Mesendoderm (in vitro differentiated cells): ENCODE measurements around the gene VPS16.
"Not testable (repeated sequence)": the region's sequence is repeated elsewhere in the genome, so short reads cannot be mapped to it uniquely, and the experiment has no call there.

ENCODE experiments used
- DNase-seq: peaks from one replicate; pipeline ENCODE4 v3.0.0; 2013
- H2AK5ac ChIP-seq: 2 replicates; pipeline ENCODE4 v1.6.1; 2013; ENCODE audit warnings: low read length, inconsistent platforms
- H2BK120ac ChIP-seq: 2 replicates; pipeline ENCODE4 v1.6.1; 2013; ENCODE audit warnings: low read depth, mild to moderate bottlenecking, low read length, moderate library complexity, mixed read lengths
- H2BK15ac ChIP-seq: replicated peaks from 2 replicates; pipeline ENCODE4 v1.6.1; 2013; ENCODE audit warnings: low read depth, mild to moderate bottlenecking, moderate library complexity
- H2BK5ac ChIP-seq: 2 replicates; pipeline ENCODE4 v1.6.1; 2013; ENCODE audit warnings: low read length, inconsistent platforms
- H3K18ac ChIP-seq: 2 replicates; pipeline ENCODE4 v1.6.1; 2013; ENCODE audit warnings: mild to moderate bottlenecking, low read length, mixed read lengths
- H3K23ac ChIP-seq: one replicate; pipeline ENCODE4 v1.6.1; 2013; ENCODE audit warnings: low read length
- H3K27ac ChIP-seq: 2 replicates; pipeline ENCODE4 v1.5.1; 2013; ENCODE audit warnings: low read depth, mild to moderate bottlenecking, inconsistent platforms, low read length, moderate library complexity
- H3K27me3 ChIP-seq: 2 replicates; pipeline ENCODE4 v1.6.1; 2013; ENCODE audit warnings: low read length, control low read depth, mild to moderate bottlenecking, inconsistent platforms; ENCODE audit not compliant: insufficient read depth, poor library complexity
- H3K36me3 ChIP-seq: 2 replicates; pipeline ENCODE4 v1.6.1; 2013; ENCODE audit warnings: low read length, inconsistent platforms; ENCODE audit not compliant: control insufficient read depth, insufficient read depth
- H3K4ac ChIP-seq: one replicate; pipeline ENCODE4 v1.6.1; 2013; ENCODE audit warnings: low read depth, mild to moderate bottlenecking, low read length, moderate library complexity
- H3K4me1 ChIP-seq: 2 replicates; pipeline ENCODE4 v1.6.1; 2013; ENCODE audit warnings: low read depth, low read length, inconsistent platforms; ENCODE audit not compliant: control insufficient read depth
- H3K4me2 ChIP-seq: 2 replicates; pipeline ENCODE4 v1.6.1; 2013; ENCODE audit warnings: low read length
- H3K4me3 ChIP-seq: 2 replicates; pipeline ENCODE4 v1.5.1; 2013; ENCODE audit warnings: mild to moderate bottlenecking, low read length
- H3K56ac ChIP-seq: one replicate; pipeline ENCODE4 v1.6.1; 2013; ENCODE audit warnings: low read length
- H3K79me1 ChIP-seq: 2 replicates; pipeline ENCODE4 v1.6.1; 2013; ENCODE audit warnings: low read length, inconsistent platforms
- H3K79me2 ChIP-seq: 2 replicates; pipeline ENCODE4 v1.6.1; 2013; ENCODE audit warnings: mild to moderate bottlenecking, low read length; ENCODE audit not compliant: control insufficient read depth, insufficient read depth
- H3K9ac ChIP-seq: 2 replicates; pipeline ENCODE4 v1.6.1; 2013; ENCODE audit warnings: low read length, inconsistent platforms
- H4K5ac ChIP-seq: one replicate; pipeline ENCODE4 v1.6.1; 2013; ENCODE audit warnings: low read length
- H4K8ac ChIP-seq: one replicate; pipeline ENCODE4 v1.6.1; 2013; ENCODE audit warnings: low read depth, mild to moderate bottlenecking, control low read depth, low read length, moderate library complexity
- WGBS: extraction: QIAGEN DNeasy Blood & Tissue Kit; methylation state at CpG from one replicate; pipeline ENCODE4 v1.1.7; 2013; ENCODE audit warnings: low lambda C conversion rate, missing lambda C conversion rate; ENCODE audit not compliant: insufficient coverage; ENCODE audit errors: extremely low coverage; 5-methylcytosine and 5-hydroxymethylcytosine counted together

Gene VPS16

GRCh38 chr20:2805689-2806350 is 34.7 kb upstream of the VPS16 start:
- H3K18ac ChIP-seq = no peak overlapping the region
- H3K23ac ChIP-seq = no peak overlapping the region
- no peak overlapping the region for H3K4me2 ChIP-seq
- no peak overlapping the region for H2BK5ac ChIP-seq
- no peak overlapping the region for H3K9ac ChIP-seq
- no peak overlapping the region for H3K56ac ChIP-seq
- no peak overlapping the region for H4K8ac ChIP-seq
- no peak overlapping the region for H3K27ac ChIP-seq
- H4K5ac ChIP-seq = no peak overlapping the region
- H2BK120ac ChIP-seq = no peak overlapping the region
- no peaks in the 10 kb centered on the region for H3K36me3 ChIP-seq
- WGBS = no CpG with 5 or more reads among the region's 22 CpGs
- no peak overlapping the region for H3K4ac ChIP-seq
- DNase-seq = no peak
- H3K27me3 ChIP-seq = peaks cover 55% of the 10 kb centered on the region
- H3K4me1 ChIP-seq = peaks cover 1% of the 10 kb centered on the region
- H2BK15ac ChIP-seq = no peak overlapping the region
- H3K4me3 ChIP-seq = no peak overlapping the region
- H3K79me1 ChIP-seq = no peaks in the 10 kb centered on the region
- H3K79me2 ChIP-seq = no peaks in the 10 kb centered on the region
- no peak overlapping the region for H2AK5ac ChIP-seq

GRCh38 chr20:2806351-2806701 is 34.2 kb upstream of the VPS16 start:
- WGBS = no CpG with 5 or more reads among the region's 4 CpGs

GRCh38 chr20:2807019-2807418 is 33.5 kb upstream of the VPS16 start:
- Histone ChIP-seq H3K9ac (no peak overlapping the region), H3K4me1 (no peaks in the 10 kb centered on the region), H3K27ac (no peak overlapping the region), H3K18ac (no peak overlapping the region), H3K4ac (no peak overlapping the region), H3K27me3 (peaks cover 50% of the 10 kb centered on the region), H3K36me3 (no peaks in the 10 kb centered on the region), H2BK5ac (no peak overlapping the region), H3K79me1 (no peaks in the 10 kb centered on the region), H3K23ac (no peak overlapping the region), H3K56ac (no peak overlapping the region), H3K4me2 (no peak overlapping the region), H2AK5ac (no peak overlapping the region), H3K79me2 (no peaks in the 10 kb centered on the region), H4K8ac (no peak overlapping the region), H2BK15ac (no peak overlapping the region), H2BK120ac (no peak overlapping the region), H3K4me3 (no peak overlapping the region), H4K5ac (no peak overlapping the region)
- no CpG with 5 or more reads among the region's 4 CpGs for WGBS
- no peak for DNase-seq

More at GRCh38 chr20:2806351-2806701, 34.2 kb upstream of the VPS16 start:
- no peak overlapping the region for H3K18ac ChIP-seq
- no peak overlapping the region for H2BK15ac ChIP-seq
- no peak overlapping the region for H4K8ac ChIP-seq
- no peak overlapping the region for H2BK120ac ChIP-seq
- no peak overlapping the region for H3K4me3 ChIP-seq
- no peak overlapping the region for H2BK5ac ChIP-seq
- no peak overlapping the region for H3K23ac ChIP-seq
- no peak overlapping the region for H4K5ac ChIP-seq
- H3K9ac ChIP-seq = no peak overlapping the region
- DNase-seq = no peak
- peaks cover 54% of the 10 kb centered on the region for H3K27me3 ChIP-seq
- H2AK5ac ChIP-seq = no peak overlapping the region
- H3K79me1 ChIP-seq = no peaks in the 10 kb centered on the region
- no peaks in the 10 kb centered on the region for H3K4me1 ChIP-seq
- H3K36me3 ChIP-seq = no peaks in the 10 kb centered on the region
- no peak overlapping the region for H3K27ac ChIP-seq
- no peaks in the 10 kb centered on the region for H3K79me2 ChIP-seq
- no peak overlapping the region for H3K4ac ChIP-seq
- no peak overlapping the region for H3K56ac ChIP-seq
- no peak overlapping the region for H3K4me2 ChIP-seq

GRCh38 chr20:2807929-2808328 is 32.6 kb upstream of the VPS16 start:
- not testable (repeated sequence) for H3K36me3 ChIP-seq, H2BK15ac ChIP-seq, H3K23ac ChIP-seq, H4K5ac ChIP-seq, H3K18ac ChIP-seq, H2BK5ac ChIP-seq, DNase-seq, H3K4me3 ChIP-seq, H2BK120ac ChIP-seq, H3K4me1 ChIP-seq, H3K9ac ChIP-seq, H2AK5ac ChIP-seq, H4K8ac ChIP-seq, H3K27ac ChIP-seq, H3K79me1 ChIP-seq, H3K56ac ChIP-seq, H3K4me2 ChIP-seq, H3K4ac ChIP-seq, H3K79me2 ChIP-seq
- H3K27me3 ChIP-seq = peaks cover 42% of the 10 kb centered on the region
- WGBS = no CpG with 5 or more reads among the region's 9 CpGs

- Histone ChIP-seq H2BK5ac (no peak overlapping the region), H3K4me3 (no peak overlapping the region), H3K4ac (no peak overlapping the region), H3K4me1 (no peaks in the 10 kb centered on the region), H3K27me3 (peaks cover 29% of the 10 kb centered on the region), H3K56ac (no peak overlapping the region), H4K5ac (no peak overlapping the region), H3K18ac (no peak overlapping the region), H2BK120ac (no peak overlapping the region), H2AK5ac (no peak overlapping the region), H3K79me1 (no peaks in the 10 kb centered on the region), H3K9ac (no peak overlapping the region), H3K27ac (no peak overlapping the region), H3K36me3 (no peaks in the 10 kb centered on the region), H2BK15ac (no peak overlapping the region), H3K23ac (no peak overlapping the region), H3K79me2 (no peaks in the 10 kb centered on the region), H4K8ac (no peak overlapping the region), H3K4me2 (no peak overlapping the region)
- no CpG with 5 or more reads among the region's 10 CpGs for WGBS
- DNase-seq = no peak
Observed at GRCh38 chr20:2809690-2810089, 30.9 kb upstream of the VPS16 start.

- Histone ChIP-seq H3K56ac (no peak overlapping the region), H3K4me2 (no peak overlapping the region), H2BK5ac (no peak overlapping the region), H3K9ac (no peak overlapping the region), H2BK120ac (no peak overlapping the region), H3K27ac (no peak overlapping the region), H3K36me3 (no peaks in the 10 kb centered on the region), H3K4me1 (no peaks in the 10 kb centered on the region), H3K27me3 (peaks cover 7% of the 10 kb centered on the region), H3K79me1 (no peaks in the 10 kb centered on the region), H3K23ac (no peak overlapping the region), H3K4ac (no peak overlapping the region), H3K4me3 (no peak overlapping the region), H2AK5ac (no peak overlapping the region), H2BK15ac (no peak overlapping the region), H4K8ac (no peak overlapping the region), H3K18ac (no peak overlapping the region), H4K5ac (no peak overlapping the region), H3K79me2 (no peaks in the 10 kb centered on the region)
- no peak for DNase-seq
- no CpG with 5 or more reads among the region's 3 CpGs for WGBS
Observed at GRCh38 chr20:2812189-2812588, 28.4 kb upstream of the VPS16 start.
